Astrocyte (in vitro differentiated cells and primary cell): ENCODE results near the gene LAMC1. TPM values are rescaled to one million over a fixed set of nuclear protein-coding genes. Genes with fewer than 3 reads are reported as not detected.

ENCODE experiments used
- DNase-seq: peaks from one replicate; pipeline ENCODE4 v3.0.0-alpha.2; 2010; ENCODE audit warnings: low read depth
- FAIRE-seq: peaks from 2 replicates; lab custom pipeline; 2011; peaks lifted over from hg19 to GRCh38; lab: Jason Lieb, UNC
- H2AFZ ChIP-seq: 2 replicates; pipeline ENCODE4 v1.6.0; 2012; ENCODE audit warnings: low read depth, low read length, inconsistent platforms
- H3K27ac ChIP-seq: 2 replicates; pipeline ENCODE4 v1.5.1; 2011; ENCODE audit warnings: low read depth, low read length, inconsistent platforms
- H3K27me3 ChIP-seq: 2 replicates; pipeline ENCODE4 v1.6.0; 2011; ENCODE audit warnings: low read length, inconsistent platforms; ENCODE audit not compliant: insufficient read depth
- H3K36me3 ChIP-seq: 2 replicates; pipeline ENCODE4 v1.5.1; 2011; ENCODE audit warnings: low read length, inconsistent platforms; ENCODE audit not compliant: insufficient read depth
- H3K4me1 ChIP-seq: 2 replicates; pipeline ENCODE4 v1.5.1; 2011; ENCODE audit warnings: low read length, inconsistent platforms; ENCODE audit not compliant: insufficient read depth
- H3K4me2 ChIP-seq: 2 replicates; pipeline ENCODE4 v1.6.0; 2012; ENCODE audit warnings: low read length, inconsistent platforms
- H3K4me3 ChIP-seq: 2 replicates; pipeline ENCODE4 v1.5.1; 2011; ENCODE audit warnings: low read depth, mild to moderate bottlenecking, low read length, inconsistent platforms; ENCODE audit not compliant: insufficient read depth
- H3K79me2 ChIP-seq: 2 replicates; pipeline ENCODE4 v1.6.0; 2012; ENCODE audit warnings: mild to moderate bottlenecking, low read length, inconsistent platforms; ENCODE audit not compliant: insufficient read depth
- H3K9ac ChIP-seq: 2 replicates; pipeline ENCODE4 v1.6.0; 2012; ENCODE audit warnings: mild to moderate bottlenecking, low read length, inconsistent platforms
- H3K9me3 ChIP-seq: 2 replicates; pipeline ENCODE4 v1.5.1; 2012; ENCODE audit warnings: low read depth, mild to moderate bottlenecking, low read length, inconsistent platforms; ENCODE audit not compliant: insufficient read depth
- H4K20me1 ChIP-seq: 2 replicates; pipeline ENCODE4 v1.6.0; 2012; ENCODE audit warnings: low read length, inconsistent platforms; ENCODE audit not compliant: insufficient read depth
- H3K27ac Mint-ChIP-seq: one replicate; pipeline ENCODE4 v1.8.0; 2021; ENCODE audit warnings: mild to moderate bottlenecking, mixed read lengths; ENCODE audit not compliant: unreplicated experiment
- H3K27me3 Mint-ChIP-seq: one replicate; pipeline ENCODE4 v1.8.0; 2021; ENCODE audit warnings: low read depth, mixed read lengths; ENCODE audit not compliant: unreplicated experiment
- H3K36me3 Mint-ChIP-seq: one replicate; pipeline ENCODE4 v1.8.0; 2021; ENCODE audit warnings: low read depth, mixed read lengths; ENCODE audit not compliant: unreplicated experiment
- H3K4me1 Mint-ChIP-seq: one replicate; pipeline ENCODE4 v1.8.0; 2021; ENCODE audit warnings: low read depth, mixed read lengths; ENCODE audit not compliant: unreplicated experiment
- H3K4me3 Mint-ChIP-seq: one replicate; pipeline ENCODE4 v1.8.0; 2021; ENCODE audit warnings: mild to moderate bottlenecking, moderate library complexity, mixed read lengths; ENCODE audit not compliant: unreplicated experiment
- H3K9me3 Mint-ChIP-seq: one replicate; pipeline ENCODE4 v1.8.0; 2021; ENCODE audit warnings: mild to moderate bottlenecking, mixed read lengths; ENCODE audit not compliant: unreplicated experiment
- EZH2 ChIP-seq: IDR thresholded peaks from 2 replicates; pipeline ENCODE4 v1.6.1; 2012; ENCODE audit warnings: mild to moderate bottlenecking, low read length, inconsistent platforms; ENCODE audit not compliant: insufficient read depth
- total RNA-seq: library from RNA; stranded (reverse); gene quantifications from 2 replicates; pipeline ENCODE4 v1.2.1, GENCODE V29; 2021
- TF ChIP-seq, protein P1 (sequence below): IDR thresholded peaks from 2 replicates; pipeline ENCODE4 v1.5.1; 2011; ENCODE audit warnings: low read depth, mild to moderate bottlenecking, inconsistent platforms, low read length, moderate library complexity; ENCODE audit not compliant: insufficient read depth

The LAMC1 gene
- total RNA-seq, 1 donor from 2014 or later = 270 TPM

DNA sequence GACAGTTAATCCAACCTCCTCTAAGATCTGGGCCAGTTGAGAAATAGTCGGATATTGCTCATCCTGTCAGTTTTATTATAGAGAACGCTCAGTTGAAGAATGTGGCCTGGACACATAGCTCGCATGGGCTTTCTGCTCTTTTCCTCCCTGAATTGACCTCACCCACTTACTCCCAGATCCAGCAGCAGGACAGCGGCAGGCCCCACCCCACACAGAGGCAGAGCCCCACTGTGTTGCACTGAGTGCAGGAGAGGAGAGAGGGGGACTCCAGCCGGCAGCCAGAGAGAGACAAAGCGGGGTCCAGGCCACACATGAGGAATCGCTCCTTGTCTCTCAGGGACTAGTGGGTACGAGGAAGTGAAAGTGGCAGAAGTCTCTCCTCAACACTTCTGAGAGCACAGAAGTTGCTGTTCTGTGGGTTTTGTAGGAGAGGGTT lies 78.6 kb downstream of the LAMC1 start:
- Histone ChIP-seq H3K9me3 (no peaks in the 10 kb centered on the region), H3K9ac (no peak overlapping the region), H3K4me3 (no peak overlapping the region), H4K20me1 (peaks cover 92% of the 10 kb centered on the region), H3K27me3 (no peaks in the 10 kb centered on the region), H3K79me2 (peaks cover 100% of the 10 kb centered on the region), H3K36me3 (peaks cover 24% of the 10 kb centered on the region), H3K4me1 (peaks cover 27% of the 10 kb centered on the region), H2AFZ (no peak overlapping the region), H3K4me2 (no peak overlapping the region), H3K27ac (no peak overlapping the region)
- Mint-ChIP-seq H3K27ac (peak overlapping the region; percentile 83), H3K27me3 (no peaks in the 10 kb centered on the region), H3K4me3 (no peak overlapping the region), H3K4me1 (peaks cover 10% of the 10 kb centered on the region), H3K9me3 (no peaks in the 10 kb centered on the region), H3K36me3 (peaks cover 6% of the 10 kb centered on the region)
- DNase-seq (no peak), FAIRE-seq (no peak)
- TF ChIP-seq, protein P1, sequence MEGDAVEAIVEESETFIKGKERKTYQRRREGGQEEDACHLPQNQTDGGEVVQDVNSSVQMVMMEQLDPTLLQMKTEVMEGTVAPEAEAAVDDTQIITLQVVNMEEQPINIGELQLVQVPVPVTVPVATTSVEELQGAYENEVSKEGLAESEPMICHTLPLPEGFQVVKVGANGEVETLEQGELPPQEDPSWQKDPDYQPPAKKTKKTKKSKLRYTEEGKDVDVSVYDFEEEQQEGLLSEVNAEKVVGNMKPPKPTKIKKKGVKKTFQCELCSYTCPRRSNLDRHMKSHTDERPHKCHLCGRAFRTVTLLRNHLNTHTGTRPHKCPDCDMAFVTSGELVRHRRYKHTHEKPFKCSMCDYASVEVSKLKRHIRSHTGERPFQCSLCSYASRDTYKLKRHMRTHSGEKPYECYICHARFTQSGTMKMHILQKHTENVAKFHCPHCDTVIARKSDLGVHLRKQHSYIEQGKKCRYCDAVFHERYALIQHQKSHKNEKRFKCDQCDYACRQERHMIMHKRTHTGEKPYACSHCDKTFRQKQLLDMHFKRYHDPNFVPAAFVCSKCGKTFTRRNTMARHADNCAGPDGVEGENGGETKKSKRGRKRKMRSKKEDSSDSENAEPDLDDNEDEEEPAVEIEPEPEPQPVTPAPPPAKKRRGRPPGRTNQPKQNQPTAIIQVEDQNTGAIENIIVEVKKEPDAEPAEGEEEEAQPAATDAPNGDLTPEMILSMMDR = no peak
- TF ChIP-seq EZH2 = no peak

DNA sequence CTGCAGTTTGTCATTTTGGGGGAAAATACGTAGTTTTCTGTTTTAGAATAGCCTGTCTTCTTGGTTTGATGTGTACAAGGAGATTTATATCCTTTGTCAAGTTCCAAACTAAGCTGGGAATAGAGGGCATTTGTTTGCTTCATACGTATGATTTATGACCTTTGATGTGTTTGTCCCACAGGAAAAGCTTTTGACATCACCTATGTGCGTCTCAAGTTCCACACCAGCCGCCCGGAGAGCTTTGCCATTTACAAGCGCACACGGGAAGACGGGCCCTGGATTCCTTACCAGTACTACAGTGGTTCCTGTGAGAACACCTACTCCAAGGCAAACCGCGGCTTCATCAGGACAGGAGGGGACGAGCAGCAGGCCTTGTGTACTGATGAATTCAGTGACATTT lies 79.9 kb downstream of the LAMC1 start:
- H4K20me1 ChIP-seq = peaks cover 84% of the 10 kb centered on the region
- TF ChIP-seq, protein P1 = no peak
- no peak for TF ChIP-seq EZH2
- H3K27ac ChIP-seq = no peak overlapping the region
- H3K9ac ChIP-seq = no peak overlapping the region
- Mint-ChIP-seq H3K27ac (no peak overlapping the region), H3K4me3 (no peak overlapping the region), H3K36me3 (peaks cover 10% of the 10 kb centered on the region), H3K4me1 (peaks cover 16% of the 10 kb centered on the region), H3K9me3 (no peaks in the 10 kb centered on the region), H3K27me3 (no peaks in the 10 kb centered on the region)
- H3K4me2 ChIP-seq = no peak overlapping the region
- DNase-seq (no peak), FAIRE-seq (no peak)
- H3K79me2 ChIP-seq = peaks cover 98% of the 10 kb centered on the region
- H3K4me3 ChIP-seq = no peak overlapping the region
- H3K27me3 ChIP-seq = no peaks in the 10 kb centered on the region
- peaks cover 24% of the 10 kb centered on the region for H3K36me3 ChIP-seq
- H3K9me3 ChIP-seq = no peaks in the 10 kb centered on the region
- H3K4me1 ChIP-seq = peaks cover 18% of the 10 kb centered on the region
- H2AFZ ChIP-seq = no peak overlapping the region

DNA sequence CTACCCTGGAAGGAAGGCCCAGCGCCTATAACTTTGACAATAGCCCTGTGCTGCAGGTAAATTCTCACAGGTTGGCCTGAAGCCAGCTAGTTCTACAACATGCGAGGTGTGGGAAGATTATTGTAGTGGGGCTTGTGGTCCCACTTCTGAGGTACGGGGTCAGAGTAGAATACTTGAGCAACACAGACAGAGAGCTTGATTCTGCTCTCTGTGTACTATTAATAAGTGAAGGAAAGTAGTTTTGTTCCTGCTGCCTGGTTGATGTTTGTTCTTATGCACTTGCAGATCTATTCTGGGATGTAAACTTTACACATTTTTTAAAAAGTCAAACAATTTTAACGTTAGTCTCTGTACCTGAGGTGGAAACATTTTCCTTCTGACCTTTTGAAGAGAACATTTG lies 80.4 kb downstream of the LAMC1 start:
- H3K4me2 ChIP-seq = no peak overlapping the region
- H3K4me1 ChIP-seq = peaks cover 17% of the 10 kb centered on the region
- no peak overlapping the region for H3K4me3 Mint-ChIP-seq
- no peaks in the 10 kb centered on the region for H3K27me3 Mint-ChIP-seq
- H3K36me3 ChIP-seq = peaks cover 21% of the 10 kb centered on the region
- no peak overlapping the region for H3K9ac ChIP-seq
- H3K27ac ChIP-seq = no peak overlapping the region
- H3K27me3 ChIP-seq = no peaks in the 10 kb centered on the region
- peaks cover 16% of the 10 kb centered on the region for H3K4me1 Mint-ChIP-seq
- no peak overlapping the region for H3K4me3 ChIP-seq
- no peak for DNase-seq
- no peak overlapping the region for H2AFZ ChIP-seq
- TF ChIP-seq, protein P1 = no peak
- no peak for TF ChIP-seq EZH2
- peaks cover 11% of the 10 kb centered on the region for H3K36me3 Mint-ChIP-seq
- H4K20me1 ChIP-seq = peaks cover 81% of the 10 kb centered on the region
- H3K79me2 ChIP-seq = peaks cover 98% of the 10 kb centered on the region
- H3K27ac Mint-ChIP-seq = no peak overlapping the region
- H3K9me3 ChIP-seq = no peaks in the 10 kb centered on the region
- no peak for FAIRE-seq
- H3K9me3 Mint-ChIP-seq = no peaks in the 10 kb centered on the region
